GM19193 (cell line): ENCODE measurements around the gene ZMYM1.

Experiments used
- POLR2A ChIP-seq: IDR thresholded peaks from 4 replicates; pipeline ENCODE4 v1.6.1; 2011; ENCODE audit not compliant: insufficient read depth, insufficient read length; ENCODE audit errors: extremely low read depth

Gene ZMYM1

DNA sequence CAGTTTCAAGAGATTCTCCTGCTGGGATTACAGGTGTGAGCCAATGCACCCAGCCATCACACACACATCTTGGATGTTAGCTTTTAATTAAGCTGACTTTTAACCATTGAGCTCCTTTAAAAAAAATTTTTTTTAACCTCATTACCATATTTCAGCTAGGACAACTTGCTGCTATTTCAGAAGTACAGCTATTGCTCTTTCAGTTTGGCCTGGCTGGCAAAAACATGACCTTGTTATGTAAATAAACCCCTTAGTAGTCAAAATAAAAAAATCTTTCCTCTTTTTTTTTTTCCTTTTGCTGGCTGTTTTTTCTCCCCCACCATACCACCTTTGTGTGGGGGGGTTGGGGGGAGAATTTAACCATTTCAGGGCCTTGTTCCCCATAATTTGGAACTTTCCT is 49.9 kb downstream of the ZMYM1 start:
- no peak for TF ChIP-seq POLR2A

- TF ChIP-seq POLR2A = no peak
These were observed 57.6 kb downstream of the ZMYM1 start for GRCh38 chr1:35136780-35137179.

- no peak for TF ChIP-seq POLR2A
These were observed 64.7 kb downstream of the ZMYM1 start for GRCh38 chr1:35143737-35144508.

DNA sequence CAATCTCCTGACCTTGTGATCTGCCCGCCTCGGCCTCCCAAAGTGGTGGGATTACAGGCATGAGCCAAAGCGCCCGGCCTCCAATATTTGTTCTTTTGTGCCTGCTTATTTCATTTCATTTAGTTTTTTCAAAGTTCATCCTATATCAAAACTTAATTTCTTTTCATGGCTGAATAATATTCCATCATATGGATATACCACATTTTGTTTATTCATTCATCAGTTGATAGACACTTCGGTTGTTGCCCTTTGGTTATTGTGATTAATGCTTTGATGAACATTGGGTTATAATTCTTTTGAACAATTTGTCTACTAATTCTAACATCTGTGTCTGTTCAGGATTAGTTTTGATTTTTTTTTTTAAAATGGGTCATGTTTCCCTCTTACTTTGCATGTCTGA is 72.0 kb downstream of the ZMYM1 start:
- TF ChIP-seq POLR2A = no peak

DNA sequence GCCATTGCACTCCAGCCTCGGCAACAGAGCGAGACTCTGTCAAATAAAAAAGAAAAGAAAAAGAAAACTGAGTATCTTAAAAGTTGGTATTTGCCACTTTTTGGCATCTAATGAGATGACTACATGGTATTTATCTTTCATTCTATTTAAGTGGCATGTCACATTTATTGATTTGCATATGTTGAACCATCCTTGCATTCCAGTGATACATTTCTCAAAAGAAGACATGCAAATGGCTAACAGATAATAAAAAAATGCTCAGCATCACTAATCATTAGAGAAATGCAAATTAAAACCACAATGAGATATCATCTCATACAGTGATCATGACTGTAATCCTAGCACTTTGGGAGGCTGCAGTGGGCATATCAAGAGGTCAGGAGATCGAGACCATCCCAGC is 85.7 kb downstream of the ZMYM1 start:
- no peak for TF ChIP-seq POLR2A
